ENCODE data around the gene CCR4.
"Not testable (repeated sequence)": the region's sequence is repeated elsewhere in the genome, so short reads cannot be mapped to it uniquely, and the experiment has no call there.

The CCR4 gene

GRCh38 chr3:32951410-32951811 is at the start of gene CCR4:
Gene CCR4 (plus strand): TSS chr3:32951644. CDS start chr3:32953423, 1,779 bp downstream.
- Histone ChIP-seq H3K27me3 (ENCODE audit: control insufficient read depth in 2 of 2, insufficient read depth in 2 of 2, low read length in 2 of 2) (no peaks in the 10 kb centered on the region), H3K4me1 (ENCODE audit: control insufficient read depth in 2 of 2, insufficient read depth in 2 of 2, low read length in 2 of 2) (no peaks in the 10 kb centered on the region), H3K4me3 (ENCODE audit: low read length in 2 of 2) (peak within 1 kb of the TSS in 1 of 2 donors; percentile 7)

GRCh38 chr3:32902887-32903371 is 48.5 kb upstream of the CCR4 start:
- H3K4me1 ChIP-seq (ENCODE audit: control insufficient read depth in 2 of 2, insufficient read depth in 2 of 2, low read length in 2 of 2); H3K36me3 ChIP-seq (ENCODE audit: control insufficient read depth in 2 of 2, insufficient read depth in 2 of 2, low read length in 2 of 2); H3K9ac ChIP-seq (ENCODE audit: low read depth in 1 of 2, low read length in 2 of 2); H3K9me3 ChIP-seq (ENCODE audit: control insufficient read depth in 2 of 2, low read length in 2 of 2); H3K27me3 ChIP-seq (ENCODE audit: control insufficient read depth in 2 of 2, insufficient read depth in 2 of 2, low read length in 2 of 2); H3K27ac ChIP-seq (ENCODE audit: low read depth in 2 of 2, low read length in 2 of 2): not testable (repeated sequence)
- H3K4me3 ChIP-seq (ENCODE audit: low read length in 2 of 2): peak overlapping the region in 1 of 2 donors; percentile 16

More at GRCh38 chr3:32951410-32951811, at the start of gene CCR4:
- Histone ChIP-seq H3K36me3 (ENCODE audit: control insufficient read depth in 2 of 2, insufficient read depth in 2 of 2, low read length in 2 of 2) (no peaks in the 10 kb centered on the region), H3K9me3 (ENCODE audit: control insufficient read depth in 2 of 2, low read length in 2 of 2) (no peaks in the 10 kb centered on the region), H3K27ac (ENCODE audit: low read depth in 2 of 2, low read length in 2 of 2) (no peak within 1 kb of the TSS), H3K9ac (ENCODE audit: low read depth in 1 of 2, low read length in 2 of 2) (no peak within 1 kb of the TSS)

GRCh38 chr3:32903953-32904352 is 47.5 kb upstream of the CCR4 start:
- no peaks in the 10 kb centered on the region for H3K4me1 ChIP-seq (ENCODE audit: control insufficient read depth in 2 of 2, insufficient read depth in 2 of 2, low read length in 2 of 2)
- no peak overlapping the region for H3K9ac ChIP-seq (ENCODE audit: low read depth in 1 of 2, low read length in 2 of 2)
- H3K27ac ChIP-seq (ENCODE audit: low read depth in 2 of 2, low read length in 2 of 2): no peak overlapping the region
- H3K4me3 ChIP-seq (ENCODE audit: low read length in 2 of 2): no peak overlapping the region
- no peaks in the 10 kb centered on the region for H3K36me3 ChIP-seq (ENCODE audit: control insufficient read depth in 2 of 2, insufficient read depth in 2 of 2, low read length in 2 of 2)
- no peaks in the 10 kb centered on the region for H3K27me3 ChIP-seq (ENCODE audit: control insufficient read depth in 2 of 2, insufficient read depth in 2 of 2, low read length in 2 of 2)
- no peaks in the 10 kb centered on the region for H3K9me3 ChIP-seq (ENCODE audit: control insufficient read depth in 2 of 2, low read length in 2 of 2)

GRCh38 chr3:32909999-32910398 is 41.4 kb upstream of the CCR4 start:
- Histone ChIP-seq H3K9ac (ENCODE audit: low read depth in 1 of 2, low read length in 2 of 2) (no peak overlapping the region), H3K27ac (ENCODE audit: low read depth in 2 of 2, low read length in 2 of 2) (no peak overlapping the region), H3K4me3 (ENCODE audit: low read length in 2 of 2) (no peak overlapping the region), H3K27me3 (ENCODE audit: control insufficient read depth in 2 of 2, insufficient read depth in 2 of 2, low read length in 2 of 2) (no peaks in the 10 kb centered on the region), H3K9me3 (ENCODE audit: control insufficient read depth in 2 of 2, low read length in 2 of 2) (no peaks in the 10 kb centered on the region), H3K36me3 (ENCODE audit: control insufficient read depth in 2 of 2, insufficient read depth in 2 of 2, low read length in 2 of 2) (no peaks in the 10 kb centered on the region), H3K4me1 (ENCODE audit: control insufficient read depth in 2 of 2, insufficient read depth in 2 of 2, low read length in 2 of 2) (no peaks in the 10 kb centered on the region)

GRCh38 chr3:32910954-32911353 is 40.5 kb upstream of the CCR4 start:
- no peaks in the 10 kb centered on the region for H3K4me1 ChIP-seq (ENCODE audit: control insufficient read depth in 2 of 2, insufficient read depth in 2 of 2, low read length in 2 of 2)
- H3K27ac ChIP-seq (ENCODE audit: low read depth in 2 of 2, low read length in 2 of 2): no peak overlapping the region
- no peaks in the 10 kb centered on the region for H3K36me3 ChIP-seq (ENCODE audit: control insufficient read depth in 2 of 2, insufficient read depth in 2 of 2, low read length in 2 of 2)
- H3K4me3 ChIP-seq (ENCODE audit: low read length in 2 of 2): no peak overlapping the region
- H3K9ac ChIP-seq (ENCODE audit: low read depth in 1 of 2, low read length in 2 of 2): no peak overlapping the region
- H3K27me3 ChIP-seq (ENCODE audit: control insufficient read depth in 2 of 2, insufficient read depth in 2 of 2, low read length in 2 of 2): no peaks in the 10 kb centered on the region
- no peaks in the 10 kb centered on the region for H3K9me3 ChIP-seq (ENCODE audit: control insufficient read depth in 2 of 2, low read length in 2 of 2)

- Histone ChIP-seq H3K27me3 (ENCODE audit: control insufficient read depth in 2 of 2, insufficient read depth in 2 of 2, low read length in 2 of 2) (no peaks in the 10 kb centered on the region), H3K4me1 (ENCODE audit: control insufficient read depth in 2 of 2, insufficient read depth in 2 of 2, low read length in 2 of 2) (no peaks in the 10 kb centered on the region), H3K9me3 (ENCODE audit: control insufficient read depth in 2 of 2, low read length in 2 of 2) (no peaks in the 10 kb centered on the region), H3K36me3 (ENCODE audit: control insufficient read depth in 2 of 2, insufficient read depth in 2 of 2, low read length in 2 of 2) (no peaks in the 10 kb centered on the region), H3K4me3 (ENCODE audit: low read length in 2 of 2) (no peak overlapping the region), H3K27ac (ENCODE audit: low read depth in 2 of 2, low read length in 2 of 2) (no peak overlapping the region), H3K9ac (ENCODE audit: low read depth in 1 of 2, low read length in 2 of 2) (no peak overlapping the region)
These were observed 39.4 kb upstream of the CCR4 start for GRCh38 chr3:32912046-32912445.

GRCh38 chr3:32913790-32914446 is 37.5 kb upstream of the CCR4 start:
- Histone ChIP-seq H3K27me3 (ENCODE audit: control insufficient read depth in 2 of 2, insufficient read depth in 2 of 2, low read length in 2 of 2) (no peaks in the 10 kb centered on the region), H3K9ac (ENCODE audit: low read depth in 1 of 2, low read length in 2 of 2) (no peak overlapping the region), H3K27ac (ENCODE audit: low read depth in 2 of 2, low read length in 2 of 2) (no peak overlapping the region), H3K4me1 (ENCODE audit: control insufficient read depth in 2 of 2, insufficient read depth in 2 of 2, low read length in 2 of 2) (no peaks in the 10 kb centered on the region), H3K36me3 (ENCODE audit: control insufficient read depth in 2 of 2, insufficient read depth in 2 of 2, low read length in 2 of 2) (no peaks in the 10 kb centered on the region), H3K9me3 (ENCODE audit: control insufficient read depth in 2 of 2, low read length in 2 of 2) (no peaks in the 10 kb centered on the region), H3K4me3 (ENCODE audit: low read length in 2 of 2) (no peak overlapping the region)

GRCh38 chr3:32919920-32920319 is 31.5 kb upstream of the CCR4 start:
- H3K27me3 ChIP-seq (ENCODE audit: control insufficient read depth in 2 of 2, insufficient read depth in 2 of 2, low read length in 2 of 2): no peaks in the 10 kb centered on the region
- H3K4me1 ChIP-seq (ENCODE audit: control insufficient read depth in 2 of 2, insufficient read depth in 2 of 2, low read length in 2 of 2): no peaks in the 10 kb centered on the region
- no peak overlapping the region for H3K27ac ChIP-seq (ENCODE audit: low read depth in 2 of 2, low read length in 2 of 2)
- H3K9ac ChIP-seq (ENCODE audit: low read depth in 1 of 2, low read length in 2 of 2): no peak overlapping the region
- no peaks in the 10 kb centered on the region for H3K9me3 ChIP-seq (ENCODE audit: control insufficient read depth in 2 of 2, low read length in 2 of 2)
- no peaks in the 10 kb centered on the region for H3K36me3 ChIP-seq (ENCODE audit: control insufficient read depth in 2 of 2, insufficient read depth in 2 of 2, low read length in 2 of 2)
- H3K4me3 ChIP-seq (ENCODE audit: low read length in 2 of 2): no peak overlapping the region

- Histone ChIP-seq H3K9ac (ENCODE audit: low read depth in 1 of 2, low read length in 2 of 2) (no peak overlapping the region), H3K4me3 (ENCODE audit: low read length in 2 of 2) (no peak overlapping the region), H3K36me3 (ENCODE audit: control insufficient read depth in 2 of 2, insufficient read depth in 2 of 2, low read length in 2 of 2) (no peaks in the 10 kb centered on the region), H3K27me3 (ENCODE audit: control insufficient read depth in 2 of 2, insufficient read depth in 2 of 2, low read length in 2 of 2) (no peaks in the 10 kb centered on the region), H3K4me1 (ENCODE audit: control insufficient read depth in 2 of 2, insufficient read depth in 2 of 2, low read length in 2 of 2) (no peaks in the 10 kb centered on the region), H3K9me3 (ENCODE audit: control insufficient read depth in 2 of 2, low read length in 2 of 2) (no peaks in the 10 kb centered on the region), H3K27ac (ENCODE audit: low read depth in 2 of 2, low read length in 2 of 2) (no peak overlapping the region)
These were observed 29.4 kb upstream of the CCR4 start for GRCh38 chr3:32922078-32922477.

- Histone ChIP-seq H3K4me1 (ENCODE audit: control insufficient read depth in 2 of 2, insufficient read depth in 2 of 2, low read length in 2 of 2) (no peaks in the 10 kb centered on the region), H3K27ac (ENCODE audit: low read depth in 2 of 2, low read length in 2 of 2) (no peak overlapping the region), H3K4me3 (ENCODE audit: low read length in 2 of 2) (no peak overlapping the region), H3K27me3 (ENCODE audit: control insufficient read depth in 2 of 2, insufficient read depth in 2 of 2, low read length in 2 of 2) (no peaks in the 10 kb centered on the region), H3K36me3 (ENCODE audit: control insufficient read depth in 2 of 2, insufficient read depth in 2 of 2, low read length in 2 of 2) (no peaks in the 10 kb centered on the region), H3K9ac (ENCODE audit: low read depth in 1 of 2, low read length in 2 of 2) (no peak overlapping the region), H3K9me3 (ENCODE audit: control insufficient read depth in 2 of 2, low read length in 2 of 2) (no peaks in the 10 kb centered on the region)
These were observed 21.3 kb upstream of the CCR4 start for GRCh38 chr3:32930161-32930560.
